ENCODE results near the gene GRK1.

GRK1 gene

DNA sequence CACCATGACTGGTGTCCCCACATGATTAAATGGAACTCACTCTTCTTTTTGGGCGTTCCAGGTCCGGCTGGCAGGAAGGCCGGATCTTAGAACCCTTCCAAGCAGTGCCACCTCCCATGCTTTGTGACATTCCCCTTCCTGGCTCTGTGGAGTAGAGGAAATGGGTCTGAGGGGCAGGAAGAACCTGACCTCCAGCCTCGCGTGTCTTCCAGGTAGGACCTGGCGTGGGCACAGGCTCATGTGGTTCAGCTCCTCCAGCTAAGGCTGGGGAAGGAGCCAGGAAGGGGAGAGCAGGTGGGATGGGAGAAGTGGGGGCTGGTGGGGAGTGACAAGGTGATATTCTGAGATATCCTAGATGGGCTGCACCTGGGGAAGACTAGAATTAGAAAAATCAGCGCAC, 94.1 kb downstream of the GRK1 start:
- DNase-seq (ENCODE audit: extremely low read depth, low read depth) = no peak
- no peak overlapping the region for H3K4me3 ChIP-seq (replicated peaks; ENCODE audit: low read depth, low read length)
- no peak for TF ChIP-seq CTCF (IDR thresholded peaks at IDR 0.05; ENCODE audit: low read depth, low read length, missing control alignments)

GRCh38 chr13:113762075-113762474, 95.1 kb downstream of the GRK1 start:
- no peak overlapping the region for H3K4me3 ChIP-seq (replicated peaks; ENCODE audit: low read depth, low read length)
- no peak for TF ChIP-seq CTCF (IDR thresholded peaks at IDR 0.05; ENCODE audit: low read depth, low read length, missing control alignments)
- no peak for DNase-seq (ENCODE audit: extremely low read depth, low read depth)

DNA sequence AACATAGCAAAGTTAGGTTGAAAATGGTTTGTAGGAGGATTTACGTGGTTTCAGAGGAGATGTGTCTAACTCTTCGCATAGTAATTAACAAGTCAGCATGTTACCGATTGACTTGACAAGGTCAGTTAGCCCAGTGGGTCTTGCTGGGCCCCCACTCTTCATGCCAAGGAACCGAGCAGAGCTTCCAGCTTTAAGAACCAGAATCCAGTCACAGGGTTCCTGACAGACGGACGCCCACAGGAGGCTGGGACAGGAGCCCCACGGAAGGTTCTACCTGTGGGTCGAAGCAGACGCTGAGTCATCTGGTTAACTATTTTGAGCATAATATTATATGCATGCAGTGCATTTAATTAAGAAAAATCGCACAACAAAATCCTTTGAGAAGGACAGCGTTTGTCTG, 95.5 kb downstream of the GRK1 start:
- TF ChIP-seq CTCF (IDR thresholded peaks at IDR 0.05; ENCODE audit: low read depth, low read length, missing control alignments) = no peak
- no peak overlapping the region for H3K4me3 ChIP-seq (replicated peaks; ENCODE audit: low read depth, low read length)
- no peak for DNase-seq (ENCODE audit: extremely low read depth, low read depth)

- no peak for TF ChIP-seq CTCF (IDR thresholded peaks at IDR 0.05; ENCODE audit: low read depth, low read length, missing control alignments)
- H3K4me3 ChIP-seq (replicated peaks; ENCODE audit: low read depth, low read length) = no peak overlapping the region
- no peak for DNase-seq (ENCODE audit: extremely low read depth, low read depth)
Observed at GRCh38 chr13:113763254-113763653, 96.2 kb downstream of the GRK1 start.

- no peak for DNase-seq (ENCODE audit: extremely low read depth, low read depth)
- H3K4me3 ChIP-seq (replicated peaks; ENCODE audit: low read depth, low read length) = no peak overlapping the region
- no peak for TF ChIP-seq CTCF (IDR thresholded peaks at IDR 0.05; ENCODE audit: low read depth, low read length, missing control alignments)
Observed at GRCh38 chr13:113763961-113764792, 97.2 kb downstream of the GRK1 start.

- DNase-seq (ENCODE audit: extremely low read depth, low read depth) = no peak
- H3K4me3 ChIP-seq (replicated peaks; ENCODE audit: low read depth, low read length) = no peak overlapping the region
- no peak for TF ChIP-seq CTCF (IDR thresholded peaks at IDR 0.05; ENCODE audit: low read depth, low read length, missing control alignments)
Observed at GRCh38 chr13:113764793-113765563, 98.0 kb downstream of the GRK1 start.
